ENCODE measurements around the gene FBXO21. TPM values are rescaled to one million over a fixed set of nuclear protein-coding genes. Genes with fewer than 3 reads are reported as not detected.
"Not testable (repeated sequence)": the region's sequence is repeated elsewhere in the genome, so short reads cannot be mapped to it uniquely, and the experiment has no call there.

The FBXO21 gene
- total RNA-seq, 1 donor from 2014 or later = 32.0 TPM

DNA sequence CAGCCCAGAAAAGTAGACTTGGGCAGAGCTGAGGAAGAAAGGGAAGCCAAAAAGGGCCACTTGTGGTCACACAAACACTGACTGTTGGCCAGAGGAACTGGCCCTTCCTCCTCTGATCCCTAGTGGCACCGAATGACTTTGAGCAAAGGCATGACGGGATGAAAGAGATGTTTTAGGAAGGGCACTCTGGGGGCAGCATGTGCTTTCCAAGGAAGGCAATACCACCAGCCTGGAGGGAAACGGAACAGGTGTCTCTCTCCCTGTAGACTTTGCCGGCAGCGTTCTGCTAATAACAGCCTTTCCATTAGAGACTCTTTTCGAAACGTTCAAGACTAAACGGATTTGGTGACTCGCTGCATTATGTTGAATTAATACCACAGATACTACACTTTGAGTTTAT is 12.3 kb upstream of the FBXO21 start:
- H3K9ac ChIP-seq (ENCODE audit: low read length) = no peak overlapping the region
- TF ChIP-seq, protein P1, sequence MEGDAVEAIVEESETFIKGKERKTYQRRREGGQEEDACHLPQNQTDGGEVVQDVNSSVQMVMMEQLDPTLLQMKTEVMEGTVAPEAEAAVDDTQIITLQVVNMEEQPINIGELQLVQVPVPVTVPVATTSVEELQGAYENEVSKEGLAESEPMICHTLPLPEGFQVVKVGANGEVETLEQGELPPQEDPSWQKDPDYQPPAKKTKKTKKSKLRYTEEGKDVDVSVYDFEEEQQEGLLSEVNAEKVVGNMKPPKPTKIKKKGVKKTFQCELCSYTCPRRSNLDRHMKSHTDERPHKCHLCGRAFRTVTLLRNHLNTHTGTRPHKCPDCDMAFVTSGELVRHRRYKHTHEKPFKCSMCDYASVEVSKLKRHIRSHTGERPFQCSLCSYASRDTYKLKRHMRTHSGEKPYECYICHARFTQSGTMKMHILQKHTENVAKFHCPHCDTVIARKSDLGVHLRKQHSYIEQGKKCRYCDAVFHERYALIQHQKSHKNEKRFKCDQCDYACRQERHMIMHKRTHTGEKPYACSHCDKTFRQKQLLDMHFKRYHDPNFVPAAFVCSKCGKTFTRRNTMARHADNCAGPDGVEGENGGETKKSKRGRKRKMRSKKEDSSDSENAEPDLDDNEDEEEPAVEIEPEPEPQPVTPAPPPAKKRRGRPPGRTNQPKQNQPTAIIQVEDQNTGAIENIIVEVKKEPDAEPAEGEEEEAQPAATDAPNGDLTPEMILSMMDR (IDR thresholded peaks at IDR 0.05; ENCODE audit: insufficient read depth, low read depth, low read length) = no peak
- no peak for TF ChIP-seq EZH2 (IDR thresholded peaks at IDR 0.05; ENCODE audit: insufficient read depth, low read length)
- FAIRE-seq (no peak), DNase-seq (ENCODE audit: low read depth) (no peak)
- H3K79me2 ChIP-seq (ENCODE audit: insufficient read depth, low read length) = no peaks in the 10 kb centered on the region
- Mint-ChIP-seq H3K27ac (ENCODE audit: unreplicated experiment) (no peak overlapping the region), H3K36me3 (ENCODE audit: low read depth, unreplicated experiment) (no peaks in the 10 kb centered on the region), H3K9me3 (ENCODE audit: unreplicated experiment) (no peaks in the 10 kb centered on the region), H3K4me1 (ENCODE audit: low read depth, unreplicated experiment) (no peaks in the 10 kb centered on the region), H3K27me3 (ENCODE audit: low read depth, unreplicated experiment) (peaks cover 15% of the 10 kb centered on the region), H3K4me3 (ENCODE audit: unreplicated experiment) (no peak overlapping the region)
- H2AFZ ChIP-seq (ENCODE audit: low read depth, low read length) = no peak overlapping the region
- no peaks in the 10 kb centered on the region for H3K36me3 ChIP-seq (ENCODE audit: insufficient read depth, low read length)
- no peaks in the 10 kb centered on the region for H3K27me3 ChIP-seq (ENCODE audit: insufficient read depth, low read length)
- H4K20me1 ChIP-seq (ENCODE audit: insufficient read depth, low read length) = no peaks in the 10 kb centered on the region
- H3K9me3 ChIP-seq (ENCODE audit: insufficient read depth, low read depth, low read length) = no peaks in the 10 kb centered on the region
- H3K4me2 ChIP-seq (ENCODE audit: low read length) = no peak overlapping the region
- no peak overlapping the region for H3K27ac ChIP-seq (ENCODE audit: low read depth, low read length)
- H3K4me3 ChIP-seq (ENCODE audit: insufficient read depth, low read depth, low read length) = no peak overlapping the region
- H3K4me1 ChIP-seq (ENCODE audit: insufficient read depth, low read length) = no peaks in the 10 kb centered on the region

DNA sequence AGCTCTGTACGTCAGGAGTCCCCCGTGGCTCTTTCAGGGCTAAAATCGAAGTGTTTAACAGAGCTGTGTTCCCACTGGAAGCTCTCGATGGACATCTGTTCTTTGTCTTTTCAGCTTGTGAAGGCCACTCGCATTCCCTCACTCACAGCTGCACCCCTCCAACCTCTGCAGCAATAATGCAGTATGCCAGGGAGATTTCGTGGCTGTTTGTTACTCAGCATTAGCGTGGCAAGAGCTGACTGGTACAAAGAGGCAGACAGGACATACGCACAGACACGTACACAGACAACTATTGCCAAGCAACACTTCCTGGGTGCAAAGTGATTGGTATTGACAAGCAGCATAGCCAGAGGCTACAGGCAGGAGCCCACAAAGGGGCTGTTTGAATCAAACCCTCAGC is 11.8 kb upstream of the FBXO21 start:
- Mint-ChIP-seq H3K4me1 (ENCODE audit: low read depth, unreplicated experiment) (no peaks in the 10 kb centered on the region), H3K36me3 (ENCODE audit: low read depth, unreplicated experiment) (no peaks in the 10 kb centered on the region), H3K27me3 (ENCODE audit: low read depth, unreplicated experiment) (peaks cover 11% of the 10 kb centered on the region), H3K4me3 (ENCODE audit: unreplicated experiment) (no peak overlapping the region), H3K27ac (ENCODE audit: unreplicated experiment) (no peak overlapping the region), H3K9me3 (ENCODE audit: unreplicated experiment) (no peaks in the 10 kb centered on the region)
- Histone ChIP-seq H3K79me2 (ENCODE audit: insufficient read depth, low read length) (no peaks in the 10 kb centered on the region), H3K36me3 (ENCODE audit: insufficient read depth, low read length) (no peaks in the 10 kb centered on the region), H2AFZ (ENCODE audit: low read depth, low read length) (no peak overlapping the region), H3K27ac (ENCODE audit: low read depth, low read length) (no peak overlapping the region), H3K4me1 (ENCODE audit: insufficient read depth, low read length) (no peaks in the 10 kb centered on the region), H3K9me3 (ENCODE audit: insufficient read depth, low read depth, low read length) (no peaks in the 10 kb centered on the region), H4K20me1 (ENCODE audit: insufficient read depth, low read length) (no peaks in the 10 kb centered on the region), H3K4me3 (ENCODE audit: insufficient read depth, low read depth, low read length) (no peak overlapping the region), H3K9ac (ENCODE audit: low read length) (no peak overlapping the region), H3K4me2 (ENCODE audit: low read length) (no peak overlapping the region), H3K27me3 (ENCODE audit: insufficient read depth, low read length) (no peaks in the 10 kb centered on the region)
- FAIRE-seq (no peak), DNase-seq (ENCODE audit: low read depth) (no peak)
- TF ChIP-seq, protein P1 (IDR thresholded peaks at IDR 0.05; ENCODE audit: insufficient read depth, low read depth, low read length) = no peak
- TF ChIP-seq EZH2 (IDR thresholded peaks at IDR 0.05; ENCODE audit: insufficient read depth, low read length) = no peak

GRCh38 chr12:117199956-117200744 is 9.9 kb upstream of the FBXO21 start:
- not testable (repeated sequence) for H3K4me2 ChIP-seq (ENCODE audit: low read length); FAIRE-seq; H3K9me3 ChIP-seq (ENCODE audit: insufficient read depth, low read depth, low read length); H3K79me2 ChIP-seq (ENCODE audit: insufficient read depth, low read length); H3K36me3 Mint-ChIP-seq (ENCODE audit: low read depth, unreplicated experiment); H3K4me1 ChIP-seq (ENCODE audit: insufficient read depth, low read length); H2AFZ ChIP-seq (ENCODE audit: low read depth, low read length); H3K27me3 ChIP-seq (ENCODE audit: insufficient read depth, low read length); H3K27me3 Mint-ChIP-seq (ENCODE audit: low read depth, unreplicated experiment); H3K9ac ChIP-seq (ENCODE audit: low read length); H4K20me1 ChIP-seq (ENCODE audit: insufficient read depth, low read length); H3K4me3 Mint-ChIP-seq (ENCODE audit: unreplicated experiment); H3K9me3 Mint-ChIP-seq (ENCODE audit: unreplicated experiment); H3K4me1 Mint-ChIP-seq (ENCODE audit: low read depth, unreplicated experiment); H3K36me3 ChIP-seq (ENCODE audit: insufficient read depth, low read length); H3K27ac ChIP-seq (ENCODE audit: low read depth, low read length); H3K4me3 ChIP-seq (ENCODE audit: insufficient read depth, low read depth, low read length); H3K27ac Mint-ChIP-seq (ENCODE audit: unreplicated experiment); DNase-seq (ENCODE audit: low read depth)

DNA sequence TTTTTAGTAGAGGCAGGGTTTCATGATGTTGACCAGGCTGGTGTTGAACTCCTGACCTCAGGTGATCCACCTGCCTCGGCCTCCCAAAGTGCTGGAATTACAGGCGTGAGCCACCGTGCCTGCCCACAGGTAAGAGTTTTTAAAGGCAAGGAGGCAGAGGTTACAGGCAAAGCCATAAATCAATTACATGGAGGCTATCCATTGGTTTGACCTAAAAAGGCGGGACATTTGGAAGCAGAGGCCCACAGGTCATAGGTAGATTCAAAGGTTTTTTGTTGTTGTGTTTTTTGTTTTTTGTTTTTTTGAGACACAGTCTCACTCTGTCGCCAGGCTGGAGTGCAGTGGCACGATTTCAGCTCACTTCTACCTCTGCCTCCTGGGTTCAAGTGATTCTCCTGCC is 6.1 kb upstream of the FBXO21 start:
- not testable (repeated sequence) for H3K27ac ChIP-seq (ENCODE audit: low read depth, low read length); H3K9me3 ChIP-seq (ENCODE audit: insufficient read depth, low read depth, low read length); H3K4me1 Mint-ChIP-seq (ENCODE audit: low read depth, unreplicated experiment); H3K36me3 Mint-ChIP-seq (ENCODE audit: low read depth, unreplicated experiment); H3K27me3 ChIP-seq (ENCODE audit: insufficient read depth, low read length); H3K27me3 Mint-ChIP-seq (ENCODE audit: low read depth, unreplicated experiment); H2AFZ ChIP-seq (ENCODE audit: low read depth, low read length); H3K9ac ChIP-seq (ENCODE audit: low read length); H3K27ac Mint-ChIP-seq (ENCODE audit: unreplicated experiment); H3K4me3 Mint-ChIP-seq (ENCODE audit: unreplicated experiment); H3K36me3 ChIP-seq (ENCODE audit: insufficient read depth, low read length); H3K79me2 ChIP-seq (ENCODE audit: insufficient read depth, low read length); H4K20me1 ChIP-seq (ENCODE audit: insufficient read depth, low read length); FAIRE-seq; H3K9me3 Mint-ChIP-seq (ENCODE audit: unreplicated experiment); H3K4me1 ChIP-seq (ENCODE audit: insufficient read depth, low read length); H3K4me3 ChIP-seq (ENCODE audit: insufficient read depth, low read depth, low read length); DNase-seq (ENCODE audit: low read depth); H3K4me2 ChIP-seq (ENCODE audit: low read length)

DNA sequence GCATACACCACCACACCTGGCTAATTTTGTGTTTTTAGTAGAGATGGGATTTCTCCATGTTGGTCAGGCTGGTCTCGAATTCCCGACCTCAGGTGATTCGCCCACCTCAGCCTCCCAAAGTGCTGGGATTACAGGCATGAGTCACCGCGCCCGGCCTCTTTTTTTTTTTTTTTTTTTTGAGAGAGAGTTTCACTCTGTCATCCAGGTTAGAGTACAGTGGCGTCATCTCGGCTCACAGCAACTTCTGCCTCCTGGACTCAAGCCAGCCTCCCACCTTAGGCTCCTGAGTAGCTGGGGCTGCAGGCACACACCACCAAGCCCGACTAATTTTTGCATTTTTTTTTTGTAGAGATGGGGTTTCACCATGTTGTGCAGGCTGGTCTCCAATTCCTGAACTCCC is 4.8 kb upstream of the FBXO21 start:
- H3K27ac ChIP-seq (ENCODE audit: low read depth, low read length); H3K9me3 ChIP-seq (ENCODE audit: insufficient read depth, low read depth, low read length); DNase-seq (ENCODE audit: low read depth); H3K27me3 ChIP-seq (ENCODE audit: insufficient read depth, low read length); H4K20me1 ChIP-seq (ENCODE audit: insufficient read depth, low read length); H3K79me2 ChIP-seq (ENCODE audit: insufficient read depth, low read length); H3K36me3 Mint-ChIP-seq (ENCODE audit: low read depth, unreplicated experiment); H3K36me3 ChIP-seq (ENCODE audit: insufficient read depth, low read length); H2AFZ ChIP-seq (ENCODE audit: low read depth, low read length); H3K4me1 ChIP-seq (ENCODE audit: insufficient read depth, low read length); H3K4me3 ChIP-seq (ENCODE audit: insufficient read depth, low read depth, low read length); H3K9ac ChIP-seq (ENCODE audit: low read length); H3K4me2 ChIP-seq (ENCODE audit: low read length); H3K27ac Mint-ChIP-seq (ENCODE audit: unreplicated experiment); H3K4me1 Mint-ChIP-seq (ENCODE audit: low read depth, unreplicated experiment); H3K9me3 Mint-ChIP-seq (ENCODE audit: unreplicated experiment); H3K27me3 Mint-ChIP-seq (ENCODE audit: low read depth, unreplicated experiment); FAIRE-seq; H3K4me3 Mint-ChIP-seq (ENCODE audit: unreplicated experiment): not testable (repeated sequence)

All from astrocyte (in vitro differentiated cells and primary cell).